NCI-H510A (cell line): ENCODE measurements around the gene TCF19.
"Not testable (repeated sequence)": the region's sequence is repeated elsewhere in the genome, so short reads cannot be mapped to it uniquely, and the experiment has no call there.

Experiments used
- DNase-seq: peaks from one replicate; lab custom pipeline; 2025; lab: John Stamatoyannopoulos, UW

The TCF19 gene

DNA sequence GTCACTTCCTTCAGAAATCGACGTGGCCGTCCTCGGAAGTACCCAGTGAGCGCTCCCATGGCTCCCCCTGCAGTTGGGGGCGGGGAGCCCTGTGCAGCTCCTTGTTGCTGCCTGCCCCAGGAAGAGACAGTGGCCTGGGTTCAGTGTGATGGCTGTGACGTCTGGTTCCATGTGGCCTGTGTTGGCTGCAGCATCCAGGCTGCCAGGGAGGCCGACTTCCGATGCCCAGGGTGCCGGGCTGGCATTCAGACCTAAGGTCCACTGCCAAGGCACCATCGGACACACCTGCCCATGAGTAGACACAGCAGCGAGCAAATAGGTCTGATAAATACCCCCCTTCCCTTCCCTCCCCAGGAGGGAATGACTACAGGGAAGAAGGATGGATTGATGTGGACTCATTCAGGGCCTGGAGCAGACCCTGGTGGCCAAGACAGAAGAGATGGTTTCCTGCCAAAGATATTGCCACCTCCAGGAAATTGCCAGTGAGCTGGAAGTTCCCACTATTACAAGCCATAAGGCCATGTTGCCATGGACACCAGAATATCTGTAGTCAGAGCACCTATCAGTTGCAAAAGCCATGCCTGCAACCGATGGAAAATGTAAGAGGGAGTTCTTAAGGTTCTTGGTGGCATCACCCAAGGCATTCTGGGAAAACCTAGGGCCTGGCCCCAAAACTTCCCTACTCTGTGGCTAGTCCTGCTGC is 4.2 kb downstream of the TCF19 start:
- no peak for DNase-seq

DNA sequence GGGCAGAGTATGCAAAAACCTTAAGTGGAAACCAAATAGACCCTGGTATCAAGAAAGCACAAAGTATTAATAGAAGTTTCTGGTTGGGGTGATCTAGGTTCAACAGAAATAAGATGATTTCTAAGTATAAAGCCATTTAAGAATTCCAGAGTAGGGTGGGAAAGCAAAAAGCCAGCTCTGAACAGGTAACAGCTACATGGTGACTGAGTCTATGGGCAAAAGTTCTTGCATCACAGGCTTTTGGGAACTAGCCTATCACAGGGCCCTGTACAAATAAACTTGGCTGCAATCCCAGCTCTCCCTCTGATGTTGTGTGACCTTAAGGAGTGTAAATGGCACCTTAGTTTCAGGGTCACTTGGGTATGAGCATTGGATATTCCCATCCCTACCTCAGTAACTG is 5.5 kb downstream of the TCF19 start:
- DNase-seq, result no peak

DNA sequence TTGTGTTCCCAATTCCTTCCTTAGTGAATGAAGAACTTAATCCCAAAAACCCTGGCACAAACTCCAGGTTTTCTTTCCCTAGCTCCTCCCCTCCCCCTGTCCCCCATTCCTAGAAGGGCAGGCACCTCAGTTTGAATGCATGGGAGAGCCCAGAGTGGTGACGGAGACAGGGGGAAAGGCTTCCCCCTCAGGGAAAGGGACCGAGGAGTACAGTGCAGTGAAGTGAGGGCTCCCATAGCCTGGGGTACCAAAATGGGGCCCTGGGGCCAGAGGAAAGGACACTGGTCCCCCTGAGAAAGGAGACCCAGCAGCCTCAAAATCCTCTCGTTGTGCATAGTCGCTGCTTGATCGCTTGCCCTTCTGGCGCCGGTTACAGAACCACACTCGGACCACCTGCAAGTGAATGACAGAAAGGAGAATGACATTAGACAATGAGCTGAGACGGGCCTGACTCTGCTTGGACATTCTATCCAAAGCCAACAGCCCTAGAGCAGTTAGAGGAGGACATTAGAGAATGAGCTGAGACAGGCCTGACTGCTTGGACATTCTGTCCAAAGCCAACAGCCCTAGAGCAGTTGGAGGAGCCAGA is 6.2 kb downstream of the TCF19 start:
- DNase-seq, result not testable (repeated sequence)

DNA sequence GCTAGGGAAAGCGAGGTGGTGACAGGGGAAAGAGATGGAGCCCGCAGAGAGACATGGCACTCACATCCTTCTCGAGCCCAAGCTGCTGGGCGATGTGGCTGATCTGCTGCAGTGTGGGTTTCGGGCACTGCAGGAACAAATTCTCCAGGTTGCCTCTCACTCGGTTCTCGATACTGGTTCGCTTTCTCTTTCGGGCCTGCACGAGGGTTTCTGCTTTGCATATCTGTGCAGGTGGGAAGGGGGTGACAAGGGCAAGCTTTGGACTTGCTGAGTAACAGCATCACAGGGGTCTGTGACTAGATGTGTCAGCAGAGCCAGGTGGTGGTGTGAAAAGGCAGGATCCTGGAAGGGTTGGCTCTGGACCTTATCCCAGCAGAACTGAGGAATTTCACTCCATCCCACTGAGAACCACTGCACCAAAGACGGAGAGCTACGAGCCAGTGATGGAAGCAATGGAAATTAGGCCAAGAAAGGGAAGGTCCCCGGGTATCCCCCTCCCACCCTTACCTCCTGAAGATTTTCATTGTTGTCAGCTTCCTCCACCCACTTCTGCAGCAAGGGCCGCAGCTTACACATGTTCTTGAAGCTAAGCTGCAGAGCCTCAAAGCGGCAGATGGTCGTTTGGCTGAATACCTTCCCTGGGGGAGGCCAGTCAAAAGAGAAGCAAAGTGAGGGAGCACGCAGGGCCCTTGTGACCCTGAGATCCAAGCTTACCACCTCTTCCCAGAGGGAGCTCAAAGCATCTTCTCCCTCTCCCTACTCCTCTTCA is 6.9 kb downstream of the TCF19 start:
- not testable (repeated sequence) for DNase-seq

DNA sequence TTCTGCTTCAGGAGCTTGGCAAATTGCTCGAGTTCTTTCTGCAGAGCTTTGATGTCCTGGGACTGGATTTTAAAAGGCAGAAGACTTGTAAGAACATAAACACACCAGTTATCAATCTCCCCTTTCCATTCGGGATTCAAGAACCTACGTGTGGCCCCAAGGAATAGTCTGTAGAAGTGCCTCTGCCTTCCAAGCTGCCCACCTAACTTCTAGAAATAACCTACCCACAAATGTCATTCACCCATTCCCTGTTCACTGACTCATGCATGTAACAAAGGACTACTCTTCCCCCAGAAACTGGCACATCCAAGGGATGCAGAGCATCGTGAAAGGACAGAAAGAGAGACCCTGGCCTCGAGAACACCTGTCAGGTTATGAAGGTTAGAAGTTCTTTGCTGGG is 7.6 kb downstream of the TCF19 start:
- no peak for DNase-seq

DNA sequence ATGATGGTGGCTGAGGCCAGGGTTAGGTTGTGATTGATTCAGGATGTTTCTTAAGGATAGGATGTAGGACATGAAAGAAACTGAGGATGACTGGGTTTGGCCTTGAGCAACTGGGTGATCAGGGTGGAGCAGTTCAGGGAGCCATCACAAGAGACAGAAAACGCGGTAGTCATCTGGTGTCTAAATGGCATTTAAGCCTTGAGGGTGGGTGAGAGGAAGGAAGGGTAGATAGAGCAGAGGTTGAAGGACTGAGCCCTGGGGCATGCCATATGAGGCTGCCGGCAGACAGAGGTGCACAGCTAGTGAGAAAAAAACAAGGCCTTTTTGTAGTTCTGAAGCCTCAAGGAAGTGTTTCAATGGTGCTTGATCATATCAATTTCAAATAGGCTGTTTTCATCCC is 10.2 kb downstream of the TCF19 start:
- DNase-seq, result no peak

DNA sequence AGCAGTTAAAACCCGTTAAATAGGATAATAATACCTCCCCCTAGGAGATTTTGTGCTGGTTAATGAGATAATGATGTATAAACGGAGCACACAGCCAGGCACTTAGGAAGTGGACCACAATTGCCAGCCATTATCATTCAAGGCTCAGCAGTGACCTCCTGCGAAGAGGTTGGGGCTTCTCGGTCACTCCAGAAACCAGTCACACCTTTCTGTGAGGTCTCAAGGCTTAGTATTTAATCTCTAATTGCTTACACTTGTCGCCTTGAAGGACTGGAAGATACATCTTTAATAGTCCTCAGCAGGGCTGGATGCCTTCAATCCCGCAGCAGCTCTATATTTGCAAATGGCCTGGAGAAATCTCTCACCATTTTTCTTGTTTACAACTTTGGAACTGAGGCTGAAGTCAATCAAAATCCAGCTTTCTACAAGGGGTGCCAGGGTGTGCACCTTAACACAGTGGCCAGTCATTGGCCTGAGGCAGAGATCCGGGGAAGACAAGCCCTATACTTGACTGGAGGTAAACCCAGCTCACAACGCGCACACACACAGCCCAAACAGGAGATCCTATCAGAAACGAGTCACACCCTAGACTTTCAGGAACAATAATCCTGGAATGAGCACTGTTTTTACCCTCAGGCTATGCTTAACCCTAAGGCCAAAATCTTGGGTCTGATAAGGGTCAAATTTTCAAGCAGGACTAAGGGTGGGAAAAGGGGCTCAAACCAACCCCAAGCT is 10.9 kb downstream of the TCF19 start:
- DNase-seq, result no peak

DNA sequence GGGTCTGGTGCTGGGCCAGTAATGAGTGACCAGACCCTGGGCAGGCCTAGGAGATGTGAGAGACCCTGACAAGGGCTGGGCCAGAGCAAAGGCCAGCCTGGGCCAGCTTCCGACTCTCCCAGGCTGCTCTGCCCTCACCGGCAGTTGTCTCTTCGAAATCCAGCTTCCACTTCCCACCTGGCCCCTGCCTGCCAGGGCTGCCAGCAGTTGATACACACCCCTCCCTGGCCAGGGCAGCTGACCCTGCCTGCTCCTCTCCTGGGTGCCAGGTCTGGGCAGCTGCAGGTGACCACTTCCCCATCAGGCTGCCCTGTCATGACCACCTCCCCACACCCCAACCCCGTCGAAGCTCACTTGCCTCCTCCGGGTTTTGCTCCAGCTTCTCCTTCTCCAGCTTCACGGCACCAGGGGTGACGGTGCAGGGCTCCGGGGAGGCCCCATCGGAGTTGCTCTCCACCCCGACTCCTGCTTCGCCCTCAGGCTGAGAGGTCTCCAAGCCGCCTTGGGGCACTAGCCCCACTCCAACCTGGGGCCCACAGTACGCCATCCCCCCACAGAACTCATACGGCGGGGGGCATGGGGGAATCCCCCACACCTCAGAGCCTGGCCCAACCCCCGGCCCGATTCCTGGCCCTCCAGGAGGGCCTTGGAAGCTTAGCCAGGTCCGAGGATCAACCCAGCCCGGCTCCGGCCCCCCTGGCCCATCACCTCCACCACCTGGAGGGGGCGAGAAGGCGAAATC is 11.6 kb downstream of the TCF19 start:
- not testable (repeated sequence) for DNase-seq

DNA sequence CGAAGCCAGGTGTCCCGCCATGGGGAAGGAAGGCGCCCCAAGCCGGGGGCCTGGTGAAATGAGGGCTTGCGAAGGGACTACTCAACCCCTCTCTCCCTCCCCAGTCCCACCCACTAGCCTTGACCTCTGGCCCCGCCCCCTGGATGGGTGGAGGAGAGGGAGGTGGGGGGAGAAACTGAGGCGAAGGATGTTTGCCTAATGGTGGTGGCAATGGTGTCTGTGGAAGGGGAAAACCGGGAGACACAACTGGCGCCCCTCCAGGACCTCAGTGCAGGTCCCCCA is 12.2 kb downstream of the TCF19 start, which contains the start of gene POU5F1:
Gene POU5F1 (minus strand): TSS at position 83 of the 282 bp plus-strand sequence. CDS start 62 bp downstream, at position 21.
- DNase-seq, result no peak

DNA sequence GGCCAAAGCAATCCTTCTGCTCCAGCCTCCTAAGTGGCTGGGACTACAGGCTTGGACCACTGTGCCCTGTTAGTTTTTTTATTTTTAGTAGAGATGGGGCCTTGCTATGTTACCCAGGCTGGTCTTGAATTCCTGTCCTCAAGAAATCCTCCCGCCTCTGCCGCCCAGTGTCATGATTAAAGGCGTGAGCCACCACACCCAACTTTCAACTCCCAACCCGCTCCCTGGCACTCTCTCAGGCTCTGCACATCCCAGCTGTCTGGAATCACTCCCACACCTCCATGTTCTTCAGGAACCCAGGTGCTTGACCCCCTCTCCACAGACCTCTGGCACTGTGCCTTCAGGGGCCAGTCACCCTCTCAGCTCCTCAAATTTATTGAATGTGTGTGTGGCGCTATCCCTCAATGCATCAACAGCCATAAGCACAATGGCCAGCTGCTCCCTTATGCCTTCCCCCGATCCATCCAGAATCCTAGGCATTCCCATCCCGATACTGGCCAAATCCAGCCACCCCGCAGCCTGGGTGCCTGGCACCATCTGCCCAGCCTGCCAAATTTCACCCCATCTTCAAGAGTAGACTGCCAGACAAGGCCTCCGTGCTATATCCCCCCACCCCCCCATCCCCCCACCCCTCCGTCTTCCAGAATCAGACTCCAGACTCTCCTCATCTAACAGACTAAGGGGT is 12.7 kb downstream of the TCF19 start:
- DNase-seq, result no peak

DNA sequence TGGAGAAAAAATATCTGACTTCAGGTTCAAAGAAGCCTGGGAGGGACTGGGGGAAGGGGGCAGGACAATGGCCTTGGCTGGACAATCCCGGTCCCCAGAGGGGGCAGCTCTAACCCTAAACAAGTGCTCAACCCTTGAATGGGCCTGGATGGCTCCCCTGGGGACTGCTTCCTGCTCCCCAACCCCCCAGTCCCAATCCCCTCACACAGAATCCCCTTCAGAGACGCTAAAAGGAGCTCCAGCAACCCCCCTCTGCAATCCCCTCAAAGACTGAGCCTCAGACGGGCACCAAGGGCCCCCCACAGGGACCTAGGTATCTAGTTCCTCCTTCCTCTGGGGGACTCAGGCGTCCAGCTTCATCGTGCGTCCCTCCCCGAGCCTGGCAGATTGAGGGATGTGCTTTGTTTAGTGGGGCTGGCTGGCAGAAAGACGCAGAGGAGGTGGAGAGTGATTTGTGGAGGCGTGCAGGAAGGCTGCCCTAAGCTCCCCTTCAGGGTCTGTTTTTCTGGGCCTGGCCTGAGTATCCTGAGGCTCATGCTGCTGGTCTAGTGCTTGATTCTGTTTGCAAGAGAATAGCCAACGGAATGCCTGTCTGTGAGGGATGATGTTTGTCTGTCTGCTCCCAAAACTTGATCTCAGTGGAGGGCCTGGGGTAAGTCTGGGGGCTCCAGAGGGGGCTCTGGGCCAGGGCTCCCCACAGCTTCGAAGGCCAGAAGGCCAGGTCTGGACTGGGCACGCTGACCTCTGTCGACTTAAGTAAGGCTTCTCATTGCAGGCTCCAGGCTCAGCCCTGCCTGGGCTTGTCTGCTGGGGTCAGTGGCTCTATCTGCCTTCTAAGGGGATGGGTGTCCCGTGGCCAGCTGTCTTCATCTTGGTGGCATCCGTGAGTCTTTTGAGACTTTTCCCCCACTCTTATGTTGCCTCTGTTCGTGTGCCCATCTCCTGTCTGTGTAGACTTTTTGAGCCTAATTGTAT is 13.8 kb downstream of the TCF19 start:
- DNase-seq, result no peak

DNA sequence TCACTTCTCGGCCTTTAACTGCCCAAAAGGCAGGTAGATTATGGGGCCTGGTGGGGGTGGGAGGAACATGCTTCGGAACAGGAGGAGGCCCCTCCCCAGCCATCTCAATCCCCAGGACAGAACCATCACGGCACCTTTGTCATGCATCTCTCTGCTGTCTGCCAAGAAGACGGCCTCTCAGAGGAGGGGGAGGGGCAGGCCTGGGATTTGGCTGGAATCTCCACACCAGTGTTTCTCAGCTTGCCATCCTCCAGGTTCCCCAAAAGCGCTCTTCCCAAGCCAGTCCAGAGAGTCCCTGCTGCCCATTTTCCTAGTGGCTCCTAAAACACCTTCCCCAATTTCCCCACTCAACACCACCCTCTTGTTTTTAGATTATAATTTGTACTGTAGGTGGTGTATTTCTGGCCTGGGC is 14.6 kb downstream of the TCF19 start:
- no peak for DNase-seq

DNA sequence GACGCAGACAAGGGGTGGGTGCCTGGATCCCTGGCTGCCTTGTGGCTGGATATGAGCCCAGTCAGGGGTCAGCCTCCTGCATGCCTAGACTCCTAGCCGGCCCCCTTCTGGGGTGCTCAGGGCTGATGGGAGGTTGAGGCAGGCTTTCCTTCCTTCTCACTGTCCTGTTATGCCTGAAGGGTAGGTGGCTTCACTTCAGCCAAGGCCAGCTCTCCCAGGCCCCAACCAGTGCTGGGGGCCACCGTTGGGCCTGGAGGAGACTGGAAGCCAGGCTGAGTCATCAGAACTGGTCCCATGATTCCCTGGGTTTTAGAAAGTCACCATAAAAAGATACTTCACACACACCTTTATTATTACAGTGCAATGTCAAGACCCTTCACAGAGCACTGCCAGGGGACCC is 15.0 kb downstream of the TCF19 start:
- DNase-seq, result no peak

DNA sequence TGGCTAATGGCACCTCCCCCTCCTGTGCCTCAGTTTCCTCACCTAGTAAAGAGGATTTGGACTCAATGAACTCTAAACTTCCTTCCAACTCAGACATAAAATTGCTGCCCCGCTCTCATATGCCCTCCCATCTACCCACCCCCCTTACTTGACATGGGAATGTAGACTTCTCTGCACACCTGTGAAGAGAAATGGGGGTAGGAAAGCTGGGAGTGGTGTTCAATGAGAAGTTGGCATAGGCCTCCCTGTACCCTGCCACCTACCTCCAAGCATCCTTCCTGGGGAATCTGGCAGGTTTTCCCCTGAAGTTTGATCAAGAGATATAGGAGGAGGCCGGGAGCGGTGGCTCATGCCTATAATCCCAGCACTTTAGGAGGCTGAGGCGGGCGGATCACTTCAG is 16.0 kb downstream of the TCF19 start:
- DNase-seq, result no peak

DNA sequence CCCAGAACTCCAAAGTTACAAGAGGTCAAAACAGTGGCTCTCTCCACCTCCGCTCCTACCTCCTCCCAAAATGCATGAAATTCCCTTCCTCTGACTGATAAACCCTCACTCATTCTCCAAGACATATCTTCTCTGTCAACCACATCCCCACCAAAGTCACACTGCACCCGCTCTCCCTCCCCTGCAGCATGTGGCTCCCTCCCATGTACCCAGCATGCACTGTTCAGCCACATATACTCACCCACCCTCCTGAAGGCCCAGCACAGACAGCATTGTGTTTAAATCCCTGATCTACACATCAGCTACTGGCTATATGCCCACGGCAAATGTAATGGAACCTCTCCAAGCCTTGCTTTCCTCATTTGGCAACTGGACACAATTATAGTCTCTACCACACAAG is 17.6 kb downstream of the TCF19 start:
- no peak for DNase-seq

DNA sequence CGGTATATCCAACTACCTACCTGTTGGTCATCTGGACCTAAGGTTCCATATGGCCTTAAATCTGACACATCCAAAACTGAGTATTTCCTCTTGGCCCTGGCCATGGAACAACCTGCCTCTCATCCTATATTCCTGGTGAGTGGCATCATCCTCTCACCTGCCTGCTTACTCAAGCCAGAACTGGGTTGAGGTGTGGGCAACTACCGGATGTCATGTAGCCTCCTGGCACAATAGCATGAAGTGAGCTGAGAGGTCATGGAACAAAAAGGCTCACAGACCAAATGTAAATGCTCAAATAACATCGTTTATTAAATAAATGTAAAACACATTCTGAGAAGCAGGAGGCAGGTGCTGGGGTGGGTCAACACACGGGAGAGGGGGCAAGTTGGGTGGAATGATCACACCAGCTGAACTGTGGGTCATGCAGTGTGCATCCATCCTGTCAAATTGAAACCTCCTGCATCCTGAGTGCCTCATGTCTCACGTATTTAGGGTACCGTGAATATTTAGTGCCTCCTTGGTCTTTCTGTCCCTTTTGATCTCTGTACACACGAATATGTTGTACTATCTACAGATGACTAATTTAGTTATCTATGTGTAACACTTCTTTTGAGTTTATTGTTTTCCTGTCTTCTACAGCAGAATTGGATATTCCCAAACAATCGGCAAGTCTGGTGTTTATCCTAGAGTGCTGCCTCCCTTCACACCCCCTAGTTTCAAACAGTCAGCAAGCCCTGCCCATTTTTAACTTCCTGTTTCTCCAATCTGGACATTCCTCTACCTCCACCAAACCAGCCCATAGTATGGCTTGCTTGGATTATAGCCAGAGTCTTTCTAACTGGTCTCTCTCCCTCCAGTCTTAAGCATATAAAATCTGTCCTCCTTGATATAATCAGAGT is 20.0 kb downstream of the TCF19 start:
- no peak for DNase-seq

DNA sequence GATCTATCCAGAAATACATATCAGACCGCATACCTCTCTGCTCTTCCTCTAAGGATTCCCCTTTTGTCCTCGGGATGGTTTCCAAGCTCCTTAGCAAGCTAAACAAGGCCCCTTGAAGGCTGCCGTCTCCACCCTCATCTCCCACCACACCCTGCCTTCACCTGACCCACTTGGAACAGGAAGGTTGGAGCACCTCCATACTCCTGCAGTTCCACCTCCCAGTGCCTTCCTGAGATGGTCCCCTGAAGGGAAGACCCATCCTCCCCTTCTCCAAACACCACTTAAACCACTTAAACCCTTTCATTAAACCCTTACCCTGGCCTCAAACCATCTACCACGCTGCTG is 20.6 kb downstream of the TCF19 start:
- no peak for DNase-seq

DNA sequence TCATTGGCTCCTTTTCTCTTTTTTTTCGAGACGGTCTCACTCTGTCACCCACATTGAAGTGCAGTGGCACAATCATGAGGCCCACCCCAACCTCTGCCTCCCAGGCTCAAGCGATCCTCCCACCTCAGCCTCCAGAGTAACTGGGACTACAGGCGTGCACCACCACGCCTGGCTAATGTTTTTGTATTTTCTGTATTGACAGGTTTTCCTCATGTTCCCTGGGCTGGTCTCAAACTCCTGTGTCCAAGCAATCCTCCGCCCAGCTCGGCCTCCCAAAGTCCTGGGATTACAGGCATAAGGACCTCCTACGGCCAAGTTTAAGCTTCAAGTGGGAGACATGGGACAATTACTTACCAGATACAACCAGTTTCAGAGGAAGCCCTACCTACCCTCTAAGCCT is 21.5 kb downstream of the TCF19 start:
- DNase-seq, result no peak

DNA sequence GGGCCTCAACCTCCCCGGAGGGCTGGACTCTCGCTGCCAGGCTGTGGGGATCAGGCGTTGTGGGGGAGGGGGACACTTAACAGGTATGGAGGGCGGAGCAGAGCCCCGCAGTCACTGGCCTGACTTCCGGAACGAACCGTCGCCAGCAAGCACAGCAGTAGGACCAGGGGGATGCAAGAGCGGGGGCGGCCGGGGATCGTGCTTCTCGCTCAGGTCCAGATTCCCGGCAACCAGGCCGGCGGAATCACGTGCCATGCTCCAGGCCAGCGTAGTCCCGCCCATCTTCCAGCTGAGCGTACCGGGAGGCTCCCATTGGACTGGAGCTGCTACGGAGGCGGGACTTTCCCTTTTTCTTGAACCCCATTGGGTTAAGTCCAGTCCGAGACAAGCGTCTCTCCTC is 22.1 kb downstream of the TCF19 start:
- no peak for DNase-seq
